Stimulated activated CD4-positive, alpha-beta T cell treated with anti-CD3 and anti-CD28 coated beads, Interleukin-12 subunit alpha, Interleukin-12 subunit beta, amount 100 ng/mL, for 4 hours (primary cell): Measurements from ENCODE around the gene THBS3.
"Not testable (repeated sequence)": the region's sequence is repeated elsewhere in the genome, so short reads cannot be mapped to it uniquely, and the experiment has no call there.

Source experiments
- DNase-seq: peaks from one replicate; pipeline ENCODE4 v3.0.0-alpha.2; 2020

The THBS3 gene

GRCh38 chr1:155206891-155207805, 549 bp downstream of the THBS3 start:
- DNase-seq: peak; percentile 91

DNA sequence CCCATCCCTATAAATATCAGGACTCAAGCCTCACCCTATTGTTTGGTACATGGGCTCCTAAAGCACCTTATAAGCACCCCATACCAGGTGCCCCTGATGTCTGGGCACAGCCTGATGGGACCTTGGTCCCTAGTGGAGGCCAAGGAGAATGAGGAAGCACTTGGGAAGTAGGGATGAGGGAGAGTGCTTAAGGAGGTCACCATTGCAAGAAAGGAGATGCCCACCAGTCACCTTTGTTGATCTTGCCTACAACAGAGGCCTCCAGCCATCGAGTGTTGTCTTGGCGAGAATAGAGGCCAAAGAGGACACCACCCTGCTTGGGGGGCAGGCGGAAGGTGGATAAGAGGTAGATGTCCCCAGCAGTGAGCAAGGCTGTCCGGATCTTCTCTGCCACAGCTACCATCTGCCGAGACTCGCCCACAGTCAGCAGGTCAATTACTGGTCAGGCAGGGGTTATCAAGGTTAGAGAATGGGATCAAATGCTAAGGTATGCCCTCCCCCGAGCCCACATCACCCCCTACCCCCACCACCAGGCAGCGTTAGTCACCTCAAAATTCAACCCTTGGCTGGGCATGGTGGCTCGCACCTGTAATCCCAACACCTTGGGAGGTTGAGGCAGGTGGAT, 1.6 kb downstream of the THBS3 start:
- DNase-seq: no peak

- DNase-seq: no peak
Measured at GRCh38 chr1:155205035-155205434, 2.7 kb downstream of the THBS3 start.

DNA sequence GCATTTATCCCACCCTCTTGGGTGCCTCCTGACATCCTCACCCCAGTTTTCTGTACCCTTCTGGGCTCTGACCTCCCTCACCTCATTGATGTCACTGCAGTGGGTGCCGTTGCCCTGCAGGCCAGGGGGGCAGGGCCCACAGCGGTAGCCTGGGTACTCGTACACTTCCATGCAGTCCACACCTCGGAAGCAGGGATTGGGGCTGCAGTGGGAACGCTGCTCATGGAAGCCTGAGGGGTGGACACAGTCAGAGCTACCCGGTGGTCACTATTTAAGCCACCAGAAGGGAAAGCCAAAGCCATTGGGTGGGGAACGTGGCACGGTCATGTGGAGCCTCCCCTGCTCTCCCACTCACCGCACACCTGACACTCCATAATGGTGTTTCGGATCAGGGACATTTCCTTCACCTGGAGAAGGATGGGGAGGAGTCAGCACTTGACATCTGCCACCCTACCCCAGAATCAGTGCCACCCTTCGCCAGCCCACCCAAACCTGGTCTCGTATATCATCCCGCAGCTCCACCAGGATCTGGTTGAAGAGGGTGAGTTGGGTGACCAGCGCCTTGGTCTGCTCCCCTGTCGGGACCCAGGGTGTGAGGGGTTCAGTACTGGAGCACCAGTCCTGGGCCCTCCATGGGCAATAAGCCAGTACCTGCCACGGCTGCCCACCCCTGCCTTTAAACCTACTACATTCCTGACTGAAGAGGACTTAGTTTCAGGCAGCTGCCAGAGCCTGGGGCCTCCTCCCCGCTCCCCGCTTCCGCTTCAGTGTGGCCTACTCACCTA, 4.8 kb downstream of the THBS3 start:
- no peak for DNase-seq

DNA sequence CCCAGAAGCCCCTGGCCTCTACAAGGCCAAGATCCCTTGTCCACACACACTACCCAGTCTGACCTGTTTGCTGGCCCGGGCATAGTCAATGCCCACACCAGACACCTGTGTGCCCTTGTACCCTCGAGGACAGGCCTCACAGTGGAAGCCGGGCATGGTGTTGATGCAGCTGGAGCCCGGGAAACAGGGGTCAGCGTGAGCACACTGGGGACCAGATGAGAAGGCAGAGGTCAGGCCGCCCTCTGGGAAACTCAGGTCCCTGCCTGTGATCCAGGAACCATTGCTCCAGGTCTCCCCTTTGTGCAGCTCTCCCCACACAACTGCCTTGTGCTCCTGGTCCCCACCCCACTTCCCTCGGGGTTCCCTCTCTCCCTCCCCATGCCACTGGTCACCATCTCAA, 5.5 kb downstream of the THBS3 start:
- no peak for DNase-seq

DNA sequence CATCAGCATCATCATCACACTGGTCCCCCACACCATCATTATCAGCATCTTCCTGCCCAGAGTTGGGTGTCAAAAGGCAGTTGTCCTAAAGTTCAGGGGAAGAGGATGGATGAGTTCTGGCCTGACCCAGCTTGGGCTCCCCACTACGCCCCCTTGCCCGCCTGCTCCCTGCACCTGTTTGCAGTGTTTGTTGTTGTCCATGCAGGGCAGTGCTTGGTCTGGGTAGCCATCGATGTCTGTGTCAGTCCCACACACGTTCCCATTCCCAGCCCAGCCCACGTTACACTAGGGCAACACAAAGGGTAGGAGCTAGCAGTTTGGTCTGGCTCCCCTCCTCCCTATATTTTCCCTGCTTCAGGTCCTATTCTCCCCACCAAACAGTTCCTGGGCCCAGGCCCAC, 6.8 kb downstream of the THBS3 start:
- DNase-seq: no peak

DNA sequence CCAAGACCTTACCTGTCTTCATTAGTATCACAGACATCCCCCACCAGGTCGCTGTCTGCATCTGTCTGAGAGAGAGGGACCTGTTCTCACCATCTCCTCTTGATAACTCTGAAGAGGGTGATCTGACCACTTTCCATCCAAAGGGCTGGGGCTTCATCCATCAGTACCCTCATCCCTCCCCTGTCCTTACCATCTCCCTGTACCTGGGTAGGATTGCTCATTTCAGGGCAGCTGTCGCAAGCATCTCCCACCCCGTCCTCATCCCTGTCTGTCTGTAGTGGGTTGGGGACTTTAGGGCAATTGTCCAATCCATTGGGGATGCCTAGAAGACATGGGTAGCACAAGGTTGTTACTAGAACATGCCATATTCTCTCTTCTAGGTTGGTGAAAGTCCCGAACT, 7.9 kb downstream of the THBS3 start:
- no peak for DNase-seq

- DNase-seq: no peak
Measured at GRCh38 chr1:155198547-155198906, 9.2 kb downstream of the THBS3 start.

DNA sequence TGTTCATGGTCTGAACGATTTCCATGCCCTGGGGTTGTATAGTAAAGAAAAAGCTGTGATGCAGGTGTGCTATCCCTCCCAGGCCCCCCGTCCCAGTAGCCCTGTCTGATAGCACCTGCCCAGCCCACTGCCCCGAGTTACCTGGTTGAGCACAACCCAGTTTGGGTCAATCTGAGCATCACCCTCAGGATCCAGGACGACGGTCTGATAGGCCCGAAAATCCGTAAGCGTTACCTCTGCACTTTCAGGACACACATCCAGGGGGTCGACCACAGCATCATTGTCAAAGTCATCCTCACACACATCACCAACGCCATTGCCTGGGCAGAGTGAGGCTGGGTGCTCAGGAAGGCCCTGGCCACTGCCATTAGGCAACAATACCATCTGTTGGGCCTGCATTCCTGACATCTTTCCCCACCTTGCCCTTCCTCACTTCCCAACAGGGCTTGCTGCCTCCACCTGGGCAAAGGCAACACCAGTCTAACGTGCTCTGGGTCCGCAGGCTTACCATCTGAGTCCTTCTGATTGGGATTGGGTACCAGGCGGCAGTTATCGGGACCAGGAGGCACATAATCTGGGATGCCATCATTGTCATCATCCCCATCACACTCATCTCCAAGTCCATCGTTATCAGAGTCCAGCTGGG, 9.7 kb downstream of the THBS3 start:
- no peak for DNase-seq

- no peak for DNase-seq
Measured at GRCh38 chr1:155196893-155197638, 10.6 kb downstream of the THBS3 start.

GRCh38 chr1:155196103-155196892, 11.4 kb downstream of the THBS3 start:
- no peak for DNase-seq

DNA sequence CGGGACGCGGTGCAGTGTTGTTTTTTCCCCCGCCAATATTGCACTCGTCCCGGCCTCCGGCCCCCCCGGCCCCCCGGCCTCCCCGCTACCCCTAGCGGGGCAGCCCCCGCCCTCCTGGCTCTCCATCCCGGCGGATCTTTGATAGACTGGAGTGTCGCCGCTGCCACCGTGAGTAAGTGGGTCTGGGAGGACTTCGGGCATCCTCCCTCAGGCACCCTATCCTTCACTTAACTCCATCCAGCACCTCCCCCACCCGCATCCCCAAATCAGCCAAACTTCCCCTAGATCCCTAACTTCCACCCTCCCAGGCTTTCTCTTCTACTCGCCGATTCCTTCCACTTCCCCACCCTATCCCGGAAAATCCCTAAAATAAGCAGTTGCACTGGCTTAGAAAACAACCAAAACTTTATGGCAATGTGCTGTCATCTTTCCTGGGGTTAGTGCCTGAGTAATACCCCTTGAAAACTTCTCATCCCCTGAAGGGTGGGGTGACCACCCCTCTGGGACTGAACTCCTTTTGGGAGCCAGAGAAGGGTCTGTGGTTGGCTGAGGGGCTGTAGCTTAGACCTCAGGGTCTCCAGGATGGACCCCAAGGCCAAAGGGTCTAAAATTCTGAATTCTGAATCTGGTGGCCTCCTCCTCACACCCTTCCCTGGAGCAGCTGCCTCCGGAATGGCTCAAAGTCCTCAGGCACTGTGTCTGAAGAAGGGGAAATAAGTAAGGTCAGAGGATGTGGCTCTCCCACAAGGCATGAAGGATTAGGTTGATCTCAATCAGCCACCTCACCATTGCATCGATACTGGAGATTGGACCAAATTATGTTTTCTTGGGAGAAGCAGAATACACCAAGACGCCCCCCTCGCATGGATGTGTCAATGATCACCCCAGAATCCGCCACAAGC, 12.2 kb downstream of the THBS3 start:
- DNase-seq: no peak

DNA sequence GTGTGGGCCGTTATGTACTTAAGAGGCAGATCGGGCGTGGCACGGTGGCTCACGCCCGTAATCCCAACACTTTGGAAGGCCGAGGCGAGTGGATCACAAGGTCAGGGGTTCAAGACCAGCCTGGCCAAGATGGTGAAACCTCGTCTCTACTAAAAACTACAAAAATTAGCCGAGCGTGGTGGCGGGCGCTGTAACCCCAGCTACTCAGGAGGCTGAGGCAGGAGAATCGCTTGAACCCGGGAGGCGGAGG, 13.8 kb downstream of the THBS3 start:
- DNase-seq: not testable (repeated sequence)

GRCh38 chr1:155193275-155193990, 14.3 kb downstream of the THBS3 start:
- DNase-seq: peak; percentile 74

DNA sequence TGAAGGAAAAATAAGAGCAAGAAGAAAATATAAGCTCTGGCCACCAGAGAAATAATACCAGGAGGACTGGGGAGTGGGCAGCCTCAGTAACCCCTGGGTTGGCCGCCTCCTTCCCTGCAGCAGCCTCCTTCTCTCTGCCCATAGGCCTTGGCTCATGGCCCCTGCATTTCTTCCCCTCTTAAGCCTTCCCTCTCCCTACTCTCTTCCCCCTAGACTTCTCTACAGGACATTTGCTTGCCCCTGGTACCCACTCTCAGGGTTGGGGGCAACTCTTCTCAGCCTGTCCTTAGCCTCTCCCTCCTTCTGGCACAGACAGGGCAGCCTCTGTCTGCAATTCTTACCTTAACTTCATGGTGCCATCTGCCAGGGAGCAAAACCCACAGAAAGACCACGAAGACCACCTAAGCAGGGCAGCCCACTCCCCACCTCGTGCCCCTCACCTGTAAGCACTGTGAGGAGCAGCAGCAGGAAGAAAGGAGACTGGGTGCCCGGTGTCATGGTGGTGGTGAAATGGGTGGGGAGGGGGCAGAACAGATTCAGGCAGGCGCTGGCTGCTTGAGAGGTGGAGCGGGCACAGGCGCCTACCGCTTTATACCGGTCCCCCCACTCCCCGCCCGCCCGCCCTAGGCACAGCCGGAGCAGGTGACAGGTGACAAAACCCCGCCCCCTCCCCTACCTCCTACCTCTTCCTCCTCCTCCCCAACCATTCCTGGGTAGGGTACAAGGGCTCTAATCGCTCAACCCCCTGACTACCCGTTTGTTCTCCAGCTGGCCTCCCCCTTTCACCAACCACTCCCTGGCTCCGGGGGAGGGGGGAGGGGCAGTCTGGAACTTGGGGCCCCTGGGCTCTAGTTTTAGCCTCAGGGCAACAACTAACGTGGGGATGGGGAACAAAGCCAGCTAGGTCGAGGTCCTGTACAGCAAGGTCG, 15.1 kb downstream of the THBS3 start:
- DNase-seq: peak; percentile 38

DNA sequence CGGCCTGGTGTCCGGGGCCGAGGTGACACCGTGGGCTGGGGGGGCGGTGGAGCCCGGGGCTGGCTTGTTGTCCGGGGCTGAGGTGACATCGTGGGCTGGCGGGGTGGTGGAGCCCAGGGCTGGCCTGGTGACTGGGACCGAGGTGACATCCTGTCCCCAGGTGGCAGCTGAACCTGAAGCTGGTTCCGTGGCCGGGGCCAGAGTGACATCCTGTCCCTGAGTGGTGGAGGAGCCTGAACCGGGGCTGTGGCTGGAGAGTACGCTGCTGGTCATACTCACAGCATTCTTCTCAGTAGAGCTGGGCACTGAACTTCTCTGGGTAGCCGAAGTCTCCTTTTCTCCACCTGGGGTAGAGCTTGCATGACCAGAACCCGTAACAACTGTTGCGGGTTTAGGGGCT, 15.8 kb downstream of the THBS3 start:
- no peak for DNase-seq

DNA sequence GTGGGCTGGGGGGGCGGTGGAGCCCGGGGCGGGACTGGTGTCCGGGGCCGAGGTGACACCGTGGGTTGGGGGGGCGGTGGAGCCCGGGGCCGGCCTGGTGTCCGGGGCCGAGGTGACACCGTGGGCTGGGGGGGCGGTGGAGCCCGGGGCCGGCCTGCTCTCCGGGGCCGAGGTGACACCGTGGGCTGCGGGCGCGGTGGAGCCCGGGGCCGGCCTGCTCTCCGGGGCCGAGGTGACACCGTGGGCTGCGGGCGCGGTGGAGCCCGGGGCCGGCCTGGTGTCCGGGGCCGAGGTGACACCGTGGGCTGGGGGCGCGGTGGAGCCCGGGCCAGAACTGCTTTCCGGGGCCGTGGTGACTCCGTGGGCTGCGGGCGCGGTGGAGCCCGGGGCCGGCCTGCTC, 17.8 kb downstream of the THBS3 start:
- not testable (repeated sequence) for DNase-seq

GRCh38 chr1:155188268-155188667, 19.4 kb downstream of the THBS3 start:
- no peak for DNase-seq

- no peak for DNase-seq
Measured at GRCh38 chr1:155187456-155187891, 20.2 kb downstream of the THBS3 start.
